HCT116 (cell line): Measurements from ENCODE around the gene CALN1.

Experiments used
- ATF3 ChIP-seq: IDR thresholded peaks from 2 replicates; pipeline ENCODE4 v1.6.1; 2012
- EGR1 ChIP-seq: IDR thresholded peaks from 2 replicates; pipeline ENCODE4 v1.6.1; 2012; ENCODE audit warnings: low read depth
- ELF1 ChIP-seq: IDR thresholded peaks from 2 replicates; pipeline ENCODE4 v1.6.1; 2012; ENCODE audit warnings: low read depth, borderline replicate concordance
- POLR2A ChIP-seq: IDR thresholded peaks from 2 replicates; pipeline ENCODE4 v1.7.0; 2011; ENCODE audit warnings: borderline replicate concordance; ENCODE audit not compliant: insufficient read depth, insufficient read length; ENCODE audit errors: extremely low read depth
- REST ChIP-seq: IDR thresholded peaks from 2 replicates; pipeline ENCODE4 v1.6.1; 2012; ENCODE audit warnings: low read depth
- TCF7L2 ChIP-seq: IDR thresholded peaks from 2 replicates; pipeline ENCODE4 v1.7.0; 2011; ENCODE audit warnings: borderline replicate concordance, inconsistent platforms; ENCODE audit not compliant: insufficient read depth, insufficient read length; ENCODE audit errors: extremely low read depth
- YY1 ChIP-seq: IDR thresholded peaks from 2 replicates; pipeline ENCODE4 v1.6.1; 2011; ENCODE audit warnings: low read length, low read depth, moderate library complexity, mild to moderate bottlenecking; ENCODE audit not compliant: insufficient replicate concordance; ENCODE audit errors: extremely low read depth
- TF ChIP-seq, protein P1 (sequence below), 3 experiments: fragments of 200-600 bp in 1 of 3; sonication (generic) in 1 of 3; IDR thresholded peaks in 2 of 3; conservative IDR thresholded peaks in 1 of 3; 2 replicates each; pipeline ENCODE4 v1.5.1; 2012 to 2017; ENCODE audit warnings: low read depth in 2 of 3, low read length in 2 of 3, antibody characterized with exemption in 1 of 3, borderline replicate concordance in 1 of 3, control low read depth in 1 of 3, mild to moderate bottlenecking in 1 of 3, mixed read lengths in 1 of 3, mixed run types in 1 of 3, moderate library complexity in 1 of 3; ENCODE audit not compliant: insufficient read depth in 1 of 3

DNA sequence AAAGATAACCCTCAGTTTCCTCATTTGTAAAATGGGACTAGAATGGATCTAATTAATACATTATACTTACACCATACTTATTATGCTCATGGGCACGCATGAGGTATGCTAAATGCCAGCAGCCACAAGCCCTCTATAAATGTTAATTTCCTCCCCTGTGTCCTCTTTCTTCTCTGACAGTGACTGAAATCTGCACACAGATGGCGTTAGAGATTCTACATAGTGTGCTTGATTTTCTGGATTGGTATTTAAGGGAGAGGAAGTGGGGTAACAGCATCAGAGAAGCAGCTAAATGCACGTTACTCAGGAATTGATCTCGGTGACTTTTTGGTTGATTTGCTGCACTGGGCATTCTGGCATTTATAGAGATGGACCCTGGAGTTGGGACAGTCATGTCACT is 568.5 kb downstream of the CALN1 start:
- TF ChIP-seq EGR1 (no peak), ELF1 (no peak), ATF3 (no peak), REST (no peak), POLR2A (no peak), YY1 (no peak), TCF7L2 (no peak)
- TF ChIP-seq, protein P1, sequence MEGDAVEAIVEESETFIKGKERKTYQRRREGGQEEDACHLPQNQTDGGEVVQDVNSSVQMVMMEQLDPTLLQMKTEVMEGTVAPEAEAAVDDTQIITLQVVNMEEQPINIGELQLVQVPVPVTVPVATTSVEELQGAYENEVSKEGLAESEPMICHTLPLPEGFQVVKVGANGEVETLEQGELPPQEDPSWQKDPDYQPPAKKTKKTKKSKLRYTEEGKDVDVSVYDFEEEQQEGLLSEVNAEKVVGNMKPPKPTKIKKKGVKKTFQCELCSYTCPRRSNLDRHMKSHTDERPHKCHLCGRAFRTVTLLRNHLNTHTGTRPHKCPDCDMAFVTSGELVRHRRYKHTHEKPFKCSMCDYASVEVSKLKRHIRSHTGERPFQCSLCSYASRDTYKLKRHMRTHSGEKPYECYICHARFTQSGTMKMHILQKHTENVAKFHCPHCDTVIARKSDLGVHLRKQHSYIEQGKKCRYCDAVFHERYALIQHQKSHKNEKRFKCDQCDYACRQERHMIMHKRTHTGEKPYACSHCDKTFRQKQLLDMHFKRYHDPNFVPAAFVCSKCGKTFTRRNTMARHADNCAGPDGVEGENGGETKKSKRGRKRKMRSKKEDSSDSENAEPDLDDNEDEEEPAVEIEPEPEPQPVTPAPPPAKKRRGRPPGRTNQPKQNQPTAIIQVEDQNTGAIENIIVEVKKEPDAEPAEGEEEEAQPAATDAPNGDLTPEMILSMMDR (IDR thresholded peaks at IDR 0.05 in 2 of 3, conservative IDR thresholded peaks at IDR 0.05 in 1 of 3; ENCODE audit: borderline replicate concordance in 1 of 3, insufficient read depth in 1 of 3, low read depth in 2 of 3, low read length in 2 of 3): no peak
